Skin of body (tissue), 3 donors: ENCODE results near the gene BRSK1. TPM values are rescaled to one million over a fixed set of nuclear protein-coding genes. Genes with fewer than 3 reads are reported as not detected.

Experiments used
- DNase-seq: peaks from one replicate; lab custom pipeline; 2025; lab: John Stamatoyannopoulos, UW
- small RNA-seq: library from RNA; depleted of rRNA; stranded (forward); fragments of <200 nt; gene quantifications from one replicate; pipeline ENCODE3, GENCODE V24; 2014; ENCODE audit warnings: low replicate concordance
- total RNA-seq: library from RNA; depleted of rRNA; stranded (reverse); fragments of >200 nt; gene quantifications from one replicate; pipeline ENCODE4 v1.2.3, GENCODE V29; 2014

The BRSK1 gene
- total RNA-seq, 1 donor from 2014 or later = 3.6 TPM

DNA sequence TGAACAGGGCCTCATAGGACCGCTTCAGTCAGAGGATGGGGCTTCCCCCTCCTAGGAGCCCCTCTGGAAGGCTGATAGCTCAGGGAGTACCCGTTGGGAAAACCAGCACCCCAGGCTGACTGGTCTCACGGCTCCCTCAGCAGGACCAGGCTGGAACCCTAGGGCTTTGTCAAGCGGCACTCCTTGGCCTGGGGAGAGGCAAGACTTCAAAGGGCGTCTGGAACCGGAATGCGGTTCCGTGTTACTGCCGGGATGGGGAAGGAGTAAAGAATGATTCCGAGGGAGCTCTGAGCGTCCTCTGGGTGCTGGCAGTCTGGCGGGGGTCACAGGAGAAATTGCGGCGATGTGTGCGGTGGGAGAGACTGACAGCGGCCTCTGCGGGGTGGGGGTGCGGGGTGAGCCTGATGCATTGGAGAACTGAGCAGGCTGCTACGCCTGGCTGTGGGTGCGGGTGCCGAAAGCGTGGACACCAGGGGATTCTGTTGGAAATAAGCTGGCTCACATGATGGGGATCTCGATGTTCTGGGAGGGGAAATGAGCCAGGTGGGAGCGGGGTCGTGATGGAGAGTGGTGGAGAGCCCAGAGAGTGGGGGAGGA is 68.8 kb downstream of the BRSK1 start:
- DNase-seq = no peak

- DNase-seq = no peak
Observed at GRCh38 chr19:55353356-55353802, 69.6 kb downstream of the BRSK1 start.

GRCh38 chr19:55353803-55354697 is 70.3 kb downstream of the BRSK1 start:
- DNase-seq = no peak

GRCh38 chr19:55354698-55355212 is 71.0 kb downstream of the BRSK1 start, which contains the start of gene COX6B2:
TSS of gene COX6B2 (minus strand) at chr19:55354719. CDS start at chr19:55354521, 198 bp downstream.
- no peak for DNase-seq

- DNase-seq = no peak
Observed at GRCh38 chr19:55355213-55355821, 71.5 kb downstream of the BRSK1 start.

- DNase-seq = no peak
Observed at GRCh38 chr19:55358493-55358892, 74.7 kb downstream of the BRSK1 start.

DNA sequence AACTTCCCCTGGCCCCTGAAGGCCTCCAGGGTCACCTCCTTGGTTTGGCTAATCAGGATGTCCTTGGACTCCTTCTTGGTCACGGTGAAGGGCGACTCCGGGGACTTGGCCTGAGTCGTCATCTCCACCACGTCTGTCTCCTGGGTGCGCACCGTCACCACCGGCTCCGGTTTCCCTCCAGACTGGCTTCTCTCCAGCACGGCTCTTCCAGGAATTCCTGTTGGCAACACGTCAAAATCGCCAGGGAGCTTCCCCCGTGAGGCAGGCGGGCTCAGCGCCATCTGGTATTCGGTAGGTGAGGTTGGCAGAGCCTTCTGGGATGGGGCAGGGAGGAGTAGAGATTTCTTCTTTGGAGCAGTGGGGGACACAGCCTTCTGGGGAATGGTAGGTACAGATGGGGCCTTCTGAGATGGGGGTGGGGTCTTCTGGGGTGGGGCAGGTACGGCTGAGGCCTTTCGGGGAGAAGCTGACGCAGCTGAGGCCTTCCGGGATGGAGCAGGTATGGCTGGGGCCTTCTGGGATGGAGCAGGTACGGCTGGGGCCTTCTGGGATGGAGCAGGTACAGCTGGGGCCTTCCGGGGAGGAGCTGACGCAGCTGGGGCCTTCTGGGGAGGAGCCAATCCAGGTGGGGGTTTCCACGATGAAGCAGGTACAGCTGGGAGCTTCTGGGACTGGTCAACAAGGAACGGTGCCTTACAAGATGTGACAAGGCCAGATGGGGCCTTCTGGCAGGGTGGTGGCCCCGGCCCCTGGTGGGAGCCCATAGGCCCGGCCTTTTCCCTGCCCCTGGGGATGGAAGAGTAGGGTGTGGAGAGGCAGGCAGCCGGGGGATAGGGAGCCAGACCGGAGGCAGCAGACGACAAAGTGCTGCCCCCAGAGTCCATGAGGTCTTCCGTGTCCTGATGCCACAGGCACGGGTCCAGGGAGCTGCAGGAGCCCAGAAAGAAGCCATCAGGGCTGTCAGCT is 75.4 kb downstream of the BRSK1 start:
- no peak for DNase-seq

GRCh38 chr19:55360902-55361301 is 77.1 kb downstream of the BRSK1 start:
- no peak for DNase-seq

Small RNA genes within 50 kb of the gene (small RNA-seq; reads per million reads assigned to genes)
- gene MIR6802 (not detected), gene MIR6803 (not detected)

Other genes with a start within 250 kb of the BRSK1 start
- gene GP6, start 245.7 kb upstream of the BRSK1 start, total RNA-seq = 0.20 TPM
- 31.6 TPM for gene RDH13, start 220.8 kb upstream of the BRSK1 start, total RNA-seq
- 47.6 TPM for gene EPS8L1, start 208.1 kb upstream of the BRSK1 start, total RNA-seq
- gene PPP1R12C, start 166.4 kb upstream of the BRSK1 start, total RNA-seq = 34.0 TPM
- gene TNNT1, start 134.8 kb upstream of the BRSK1 start, total RNA-seq = 65.7 TPM
- 0.89 TPM for gene TNNI3, start 126.3 kb upstream of the BRSK1 start, total RNA-seq
- gene DNAAF3, start 117.4 kb upstream of the BRSK1 start, total RNA-seq = not detected
- gene SYT5, start 103.7 kb upstream of the BRSK1 start, total RNA-seq = 1.6 TPM
- gene PTPRH, start 74.5 kb upstream of the BRSK1 start, total RNA-seq = 0.39 TPM
- gene TMEM86B, start 55.2 kb upstream of the BRSK1 start, total RNA-seq = 1.2 TPM
- 20.8 TPM for gene PPP6R1, start 25.0 kb upstream of the BRSK1 start, total RNA-seq
- gene HSPBP1, start 3.9 kb upstream of the BRSK1 start, total RNA-seq = 12.1 TPM
- gene TMEM150B, start 41.3 kb downstream of the BRSK1 start, total RNA-seq = 1.1 TPM
- gene KMT5C, start 55.9 kb downstream of the BRSK1 start, total RNA-seq = 17.0 TPM
- gene COX6B2, start 70.7 kb downstream of the BRSK1 start, total RNA-seq = 3.1 TPM
- not detected for gene GARIN5B, start 79.3 kb downstream of the BRSK1 start, total RNA-seq
- 0.30 TPM for gene IL11, start 86.5 kb downstream of the BRSK1 start, total RNA-seq
- not detected for gene TMEM190, start 92.8 kb downstream of the BRSK1 start, total RNA-seq
- 0.30 TPM for gene TMEM238, start 100.3 kb downstream of the BRSK1 start, total RNA-seq
- 377 TPM for gene RPL28, start 101.9 kb downstream of the BRSK1 start, total RNA-seq
- 25.4 TPM for gene UBE2S, start 123.8 kb downstream of the BRSK1 start, total RNA-seq
- 0.10 TPM for gene SHISA7, start 159.3 kb downstream of the BRSK1 start, total RNA-seq
- gene ISOC2, start 177.6 kb downstream of the BRSK1 start, total RNA-seq = 23.0 TPM
- gene C19orf85, start 180.8 kb downstream of the BRSK1 start, total RNA-seq = not detected
- gene ZNF628, start 192.6 kb downstream of the BRSK1 start, total RNA-seq = 1.1 TPM
- 6.1 TPM for gene NAT14, start 201.2 kb downstream of the BRSK1 start, total RNA-seq
- 16.5 TPM for gene SSC5D, start 204.4 kb downstream of the BRSK1 start, total RNA-seq